Fibroblast of skin of abdomen (primary cell): ENCODE measurements around the gene MRO.
"Not testable (repeated sequence)": the region's sequence is repeated elsewhere in the genome, so short reads cannot be mapped to it uniquely, and the experiment has no call there.

Experiments used
- DNase-seq: peaks from one replicate; pipeline ENCODE4 v3.0.0-alpha.2; 2013

Gene MRO

GRCh38 chr18:50791599-50792438 lies 28.0 kb downstream of the MRO start:
- DNase-seq = no peak

GRCh38 chr18:50790948-50791347 lies 28.9 kb downstream of the MRO start:
- DNase-seq = no peak

DNA sequence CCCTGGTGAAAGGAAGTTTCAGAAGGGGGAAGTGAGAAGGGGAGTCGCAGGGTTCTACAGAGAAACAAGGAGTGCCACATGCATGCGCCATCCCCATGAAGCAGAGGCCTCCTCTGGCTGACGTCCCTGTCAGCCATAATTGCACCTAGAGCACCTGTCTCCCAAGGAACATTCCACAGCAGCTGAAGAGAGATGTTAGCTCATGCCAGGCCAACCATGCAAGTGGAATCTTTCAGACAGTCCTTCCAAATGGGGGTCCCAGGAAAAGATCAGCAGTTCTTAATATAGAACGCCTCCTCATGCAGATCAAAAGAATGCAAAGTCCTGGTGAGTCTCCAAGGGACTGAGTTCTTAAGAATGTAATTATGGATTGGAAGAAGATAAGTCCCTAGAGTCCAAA lies 29.6 kb downstream of the MRO start:
- DNase-seq = no peak

- DNase-seq = no peak
Observed at GRCh38 chr18:50788284-50788683, 31.5 kb downstream of the MRO start.

DNA sequence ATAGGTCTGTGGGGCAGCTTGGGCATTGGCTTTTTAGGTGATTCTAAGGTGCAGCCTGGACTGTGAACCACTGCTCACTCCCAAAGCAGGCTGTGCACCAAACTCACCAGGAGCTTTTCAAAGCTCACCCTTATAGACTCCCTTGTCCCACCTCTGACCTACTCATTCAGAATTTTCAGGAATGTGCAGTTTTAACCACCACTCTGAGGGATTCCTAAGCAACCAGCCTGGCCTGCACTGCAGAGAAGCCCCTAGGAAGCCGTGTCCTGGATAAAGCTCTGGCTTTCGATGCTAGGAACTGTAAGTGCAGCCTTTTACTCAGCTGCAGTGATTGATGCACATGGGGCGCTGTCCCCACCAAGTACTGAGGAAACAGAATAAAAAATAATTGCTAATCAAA lies 33.0 kb downstream of the MRO start:
- peak; percentile 13 for DNase-seq

GRCh38 chr18:50783553-50783952 lies 36.3 kb downstream of the MRO start:
- no peak for DNase-seq

- not testable (repeated sequence) for DNase-seq
Observed at GRCh38 chr18:50779021-50779420, 40.8 kb downstream of the MRO start.

DNA sequence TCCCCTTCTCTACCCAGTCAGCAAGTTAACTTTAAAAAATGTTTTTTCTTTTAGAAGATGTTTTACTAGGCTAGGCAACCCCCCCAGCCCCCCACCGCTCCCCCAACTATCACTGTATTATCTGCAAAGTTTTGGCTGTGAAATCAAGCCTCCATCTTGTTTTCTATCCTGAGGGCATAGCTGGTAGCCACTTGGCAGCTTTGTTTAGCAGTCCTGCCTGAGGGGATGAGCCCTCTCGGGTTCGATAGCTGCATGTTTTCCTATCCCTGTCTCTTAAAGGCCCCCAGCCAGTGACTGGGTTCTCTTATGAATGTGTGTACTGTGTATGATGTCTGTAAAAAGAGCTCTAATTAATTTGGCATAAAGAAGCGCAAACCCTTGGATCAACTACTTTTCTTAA lies 43.4 kb downstream of the MRO start:
- no peak for DNase-seq

GRCh38 chr18:50775726-50776125 lies 44.1 kb downstream of the MRO start:
- no peak for DNase-seq

- no peak for DNase-seq
Observed at GRCh38 chr18:50775207-50775606, 44.6 kb downstream of the MRO start.

DNA sequence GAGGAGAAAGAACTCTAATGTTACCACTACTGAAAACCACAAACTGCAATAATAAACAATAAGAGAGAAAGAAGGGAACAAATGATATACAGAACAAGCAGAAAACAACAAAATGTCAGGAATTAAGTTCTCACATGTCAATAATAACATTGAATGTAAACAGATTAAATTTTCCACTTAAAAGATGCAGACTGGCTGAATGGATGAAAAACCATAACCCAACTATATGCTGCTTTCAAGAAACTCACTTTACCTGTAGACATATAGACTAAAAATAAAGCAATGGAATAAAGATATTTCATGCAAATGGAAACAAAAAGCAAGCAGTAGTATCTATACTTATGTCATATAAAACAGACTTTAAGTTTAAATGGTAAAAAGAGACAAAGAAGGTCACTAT lies 50.4 kb downstream of the MRO start:
- no peak for DNase-seq

- DNase-seq = no peak
Observed at GRCh38 chr18:50757358-50757757, 62.5 kb downstream of the MRO start.

DNA sequence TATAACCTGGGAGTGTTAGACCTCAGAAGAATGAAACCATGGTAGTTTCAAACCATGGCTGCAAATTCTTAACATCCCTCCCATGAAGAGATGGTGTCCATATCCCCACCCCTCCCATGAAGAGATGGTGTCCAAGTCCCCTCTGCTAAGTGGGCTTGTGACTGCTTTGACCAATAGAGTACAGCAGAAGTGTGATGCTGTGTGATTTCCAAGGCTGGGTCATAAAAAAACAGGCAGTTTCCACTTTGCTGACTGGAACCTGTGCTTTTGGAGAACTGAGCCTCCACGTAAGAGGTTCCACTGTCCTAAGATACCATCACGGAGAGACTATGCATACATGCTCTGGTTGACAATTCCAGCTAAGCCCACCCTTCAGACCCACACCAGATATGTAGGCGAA lies 65.5 kb downstream of the MRO start:
- DNase-seq = no peak

DNA sequence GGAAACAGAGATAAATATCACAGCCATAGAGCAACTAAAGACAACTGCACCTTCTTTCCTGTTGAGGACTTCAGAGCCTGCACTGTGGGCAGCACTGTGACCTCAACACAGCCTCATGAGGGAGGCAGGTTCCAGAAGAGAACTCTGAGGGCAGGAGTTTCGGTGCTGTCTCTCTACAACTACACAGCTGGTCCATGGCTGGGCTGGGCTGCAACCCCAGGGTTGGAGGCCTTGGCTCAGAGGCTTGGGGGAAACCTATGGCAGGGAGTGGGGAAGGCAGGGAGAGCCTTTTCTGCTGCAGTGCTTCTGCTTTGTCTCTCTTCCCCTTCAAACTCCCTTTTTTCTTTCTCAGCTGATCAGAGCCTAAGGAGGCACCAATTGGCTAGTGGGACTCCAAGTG lies 66.5 kb downstream of the MRO start:
- DNase-seq = no peak

- DNase-seq = no peak
Observed at GRCh38 chr18:50751947-50752346, 67.9 kb downstream of the MRO start.

- no peak for DNase-seq
Observed at GRCh38 chr18:50751490-50751889, 68.3 kb downstream of the MRO start.

GRCh38 chr18:50750546-50750945 lies 69.3 kb downstream of the MRO start:
- no peak for DNase-seq

DNA sequence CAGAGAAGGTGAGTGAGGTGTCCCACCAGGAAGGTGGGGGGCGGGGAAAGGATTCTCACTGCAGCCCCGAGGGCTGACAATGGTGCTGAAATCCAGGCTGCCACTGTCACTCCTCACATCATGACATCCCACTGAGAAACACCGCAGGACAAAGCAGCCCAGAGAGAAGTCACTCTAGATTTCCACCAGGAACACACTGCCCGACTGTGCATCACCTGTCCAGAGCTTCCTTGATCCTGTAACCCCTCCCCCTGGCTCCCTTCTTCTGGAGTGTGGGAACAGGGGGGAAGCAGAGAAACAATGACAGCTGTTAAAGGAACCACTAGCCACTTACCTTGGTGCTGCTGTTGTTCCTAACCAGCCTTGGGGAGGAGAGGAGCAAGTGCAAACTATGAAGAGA lies 69.9 kb downstream of the MRO start:
- DNase-seq = no peak

GRCh38 chr18:50749421-50749820 lies 70.4 kb downstream of the MRO start:
- DNase-seq = no peak

DNA sequence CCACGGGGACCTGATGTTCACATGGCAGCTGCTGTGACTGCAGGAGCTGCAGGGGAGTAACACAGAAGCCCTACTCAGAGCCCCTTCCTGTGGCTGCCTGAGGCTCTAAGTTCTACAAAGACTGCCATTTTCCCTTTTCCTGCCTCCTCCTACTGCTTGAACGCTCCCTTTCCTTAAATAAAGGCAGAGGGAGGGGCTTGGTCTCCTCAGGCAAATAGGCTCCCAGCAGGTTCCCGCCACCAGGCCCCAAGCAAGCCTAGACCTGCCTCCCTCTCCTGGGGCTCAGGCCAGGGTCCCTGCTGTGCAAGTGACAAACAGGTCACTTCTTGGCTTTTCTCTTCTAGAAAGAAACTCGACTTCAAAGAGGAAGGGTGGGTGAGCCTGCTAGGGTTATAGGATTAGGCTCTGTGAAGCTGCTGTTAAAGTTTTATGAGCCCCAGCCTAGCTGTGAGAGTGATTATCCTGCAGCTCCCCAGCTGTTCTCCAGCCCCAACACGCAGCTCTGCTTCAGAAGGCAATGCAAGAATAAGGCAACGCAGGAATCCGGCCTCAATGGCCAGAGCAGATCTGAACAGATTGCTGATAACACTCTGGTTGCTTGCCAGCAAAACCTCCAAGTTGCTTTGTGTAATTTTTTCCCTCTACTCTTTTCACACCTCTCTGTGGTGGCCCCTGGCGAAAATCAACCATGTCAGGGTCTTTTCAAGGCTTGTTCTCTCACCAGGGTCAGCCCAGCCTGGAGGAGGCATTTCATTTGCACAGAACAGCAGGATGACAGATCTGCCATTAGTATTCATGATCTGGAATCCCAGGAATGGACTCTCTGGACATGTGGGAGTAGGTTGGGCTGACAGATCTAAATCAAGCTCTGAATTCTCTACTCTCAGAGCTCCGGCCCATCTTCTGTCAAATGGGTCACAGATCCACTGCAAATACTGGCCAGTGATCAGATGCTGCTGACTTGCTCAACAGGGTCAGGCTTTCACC lies 71.3 kb downstream of the MRO start:
- no peak for DNase-seq

DNA sequence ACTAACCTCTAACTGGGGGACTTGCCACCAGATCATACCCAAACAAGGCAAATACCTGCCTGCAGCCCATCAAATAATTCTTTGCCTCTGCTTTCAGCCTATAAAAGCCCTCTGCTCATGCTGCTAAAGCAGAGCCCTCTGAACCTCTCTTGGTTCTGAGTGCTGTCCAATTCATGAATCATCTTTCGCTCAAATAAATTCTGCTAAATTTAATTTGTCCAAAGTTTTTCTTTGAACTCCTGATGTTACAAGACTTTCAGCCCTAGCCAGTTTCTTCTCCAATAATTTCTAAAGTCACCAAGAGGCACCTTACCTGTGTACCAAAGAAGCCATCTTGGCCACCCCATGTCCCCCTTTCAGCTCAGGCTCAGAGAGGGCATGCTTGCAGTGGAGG lies 72.0 kb downstream of the MRO start:
- DNase-seq = no peak

DNA sequence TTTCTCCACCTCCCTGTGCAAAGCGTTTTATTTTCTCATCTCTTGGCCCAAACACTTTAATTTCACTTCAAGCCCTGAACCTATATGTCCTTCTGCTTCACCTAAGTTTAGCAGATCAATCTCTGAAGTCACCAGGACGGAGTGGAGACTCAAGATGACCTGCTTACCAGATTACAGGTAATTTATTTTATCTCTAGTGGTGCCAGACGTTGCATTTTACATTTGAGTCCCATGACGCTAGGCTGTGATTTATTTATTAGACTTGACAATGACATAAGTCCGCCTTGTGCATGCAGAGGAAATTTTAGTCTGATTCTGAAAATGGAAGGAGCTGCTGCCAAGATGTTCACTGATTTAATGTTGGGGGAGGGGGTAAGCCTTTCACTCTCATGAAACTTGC lies 73.9 kb downstream of the MRO start:
- DNase-seq = no peak
